Measurements from ENCODE around the gene LSR.
"Not testable (repeated sequence)": the region's sequence is repeated elsewhere in the genome, so short reads cannot be mapped to it uniquely, and the experiment has no call there.

LSR gene

GRCh38 chr19:35286101-35286500 is 37.3 kb downstream of the LSR start:
- not testable (repeated sequence) for DNase-seq (ENCODE audit: low spot score)

- no peak for DNase-seq (ENCODE audit: low spot score)
Measured at GRCh38 chr19:35287713-35288112, 38.9 kb downstream of the LSR start.

- no peak for DNase-seq (ENCODE audit: low spot score)
Measured at GRCh38 chr19:35288331-35288730, 39.5 kb downstream of the LSR start.

- no peak for DNase-seq (ENCODE audit: low spot score)
Measured at GRCh38 chr19:35288906-35289305, 40.1 kb downstream of the LSR start.

- no peak for DNase-seq (ENCODE audit: low spot score)
Measured at GRCh38 chr19:35290381-35291127, 41.8 kb downstream of the LSR start.

GRCh38 chr19:35291259-35291658 is 42.5 kb downstream of the LSR start:
- no peak for DNase-seq (ENCODE audit: low spot score)

- no peak for DNase-seq (ENCODE audit: low spot score)
Measured at GRCh38 chr19:35291916-35292315, 43.1 kb downstream of the LSR start, which contains the start of gene MAG. MAG (plus strand) TSS chr19:35292161; CDS start chr19:35295409, 3,248 bp downstream.

GRCh38 chr19:35292421-35293362 is 43.9 kb downstream of the LSR start:
- no peak for DNase-seq (ENCODE audit: low spot score)

GRCh38 chr19:35293363-35293739 is 44.5 kb downstream of the LSR start:
- no peak for DNase-seq (ENCODE audit: low spot score)

GRCh38 chr19:35293808-35294207 is 45.0 kb downstream of the LSR start:
- no peak for DNase-seq (ENCODE audit: low spot score)

- DNase-seq (ENCODE audit: low spot score) = no peak
Measured at GRCh38 chr19:35294328-35294727, 45.5 kb downstream of the LSR start.

GRCh38 chr19:35294859-35295791 is 46.3 kb downstream of the LSR start:
- DNase-seq (ENCODE audit: low spot score) = no peak

GRCh38 chr19:35295792-35296462 is 47.1 kb downstream of the LSR start:
- no peak for DNase-seq (ENCODE audit: low spot score)

GRCh38 chr19:35296644-35297514 is 48.1 kb downstream of the LSR start:
- no peak for DNase-seq (ENCODE audit: low spot score)

GRCh38 chr19:35297515-35297848 is 48.7 kb downstream of the LSR start:
- DNase-seq (ENCODE audit: low spot score) = no peak

- no peak for DNase-seq (ENCODE audit: low spot score)
Measured at GRCh38 chr19:35297922-35298321, 49.1 kb downstream of the LSR start.

- DNase-seq (ENCODE audit: low spot score) = no peak
Measured at GRCh38 chr19:35298561-35298972, 49.8 kb downstream of the LSR start.

- no peak for DNase-seq (ENCODE audit: low spot score)
Measured at GRCh38 chr19:35299523-35300338, 50.9 kb downstream of the LSR start.

GRCh38 chr19:35300339-35300649 is 51.5 kb downstream of the LSR start:
- DNase-seq (ENCODE audit: low spot score) = no peak

- no peak for DNase-seq (ENCODE audit: low spot score)
Measured at GRCh38 chr19:35301961-35302360, 53.2 kb downstream of the LSR start.
